WTC11 (cell line): ENCODE data around the gene MRTFB. TPM values are rescaled to one million over a fixed set of nuclear protein-coding genes. Genes with fewer than 3 reads are reported as not detected.

Experiments
- ATAC-seq: fragments of 200-7000 bp; cut with Tn5 transposase; 2 replicates; pipeline ENCODE4 v1.10.0; 2021; ENCODE audit warnings: mild to moderate bottlenecking, moderate library complexity
- Bru-seq: library from RNA; stranded (reverse); fragments of 400-500 nt; gene quantifications from one replicate; lab custom pipeline; 2021; lab: Mats Ljungman, UMichigan
- CTCF ChIA-PET: fragments of 300-600 bp; sonication (Branson Sonifier 250); formaldehyde crosslinking; loops from one replicate; lab custom pipeline; 2021; ENCODE audit warnings: antibody characterized with exemption; lab: Charles Lee
- POLR2A ChIA-PET: fragments of 350-600 bp; sonication (Branson Sonifier 250); formaldehyde crosslinking; loops from one replicate; lab custom pipeline; 2021; ENCODE audit warnings: antibody characterized with exemption; lab: Charles Lee
- DNase-seq: peaks from one replicate; pipeline ENCODE4 v3.0.0; 2021; ENCODE audit warnings: low spot score
- H3K27ac Mint-ChIP-seq: 2 replicates; pipeline ENCODE4 v1.8.0; 2021; ENCODE audit warnings: mixed read lengths
- H3K27me3 Mint-ChIP-seq: 2 replicates; pipeline ENCODE4 v1.8.0; 2021; ENCODE audit warnings: low read depth, mild to moderate bottlenecking, moderate library complexity, mixed read lengths
- H3K36me3 Mint-ChIP-seq: 2 replicates; pipeline ENCODE4 v1.8.0; 2021; ENCODE audit warnings: mixed read lengths
- H3K4me1 Mint-ChIP-seq: 2 replicates; pipeline ENCODE4 v1.8.0; 2022; ENCODE audit warnings: mixed read lengths
- H3K4me3 Mint-ChIP-seq: 2 replicates; pipeline ENCODE4 v1.8.0; 2021; ENCODE audit warnings: mild to moderate bottlenecking, moderate library complexity, mixed read lengths
- H3K9me3 Mint-ChIP-seq: 2 replicates; pipeline ENCODE4 v1.8.0; 2021; ENCODE audit warnings: mixed read lengths
- CDX4 ChIP-seq: fragments of 250-450 bp; sonication (Bioruptor Pico); IDR thresholded peaks from 2 replicates; pipeline ENCODE4 v1.9.0; 2021; ENCODE audit warnings: moderate library complexity, mild to moderate bottlenecking, inconsistent platforms, borderline replicate concordance
- CREM ChIP-seq: sonication (generic); formaldehyde crosslinking; IDR thresholded peaks from 2 replicates; pipeline ENCODE4 v1.8.1; 2022; ENCODE audit warnings: mild to moderate bottlenecking, missing genetic modification reagents, moderate library complexity
- ETV6 ChIP-seq: sonication (generic); formaldehyde crosslinking; IDR thresholded peaks from 2 replicates; pipeline ENCODE4 v1.8.1; 2022; ENCODE audit warnings: mild to moderate bottlenecking, missing genetic modification reagents
- FOXJ3 ChIP-seq: sonication (generic); formaldehyde crosslinking; IDR thresholded peaks from 2 replicates; pipeline ENCODE4 v1.9.0; 2021; ENCODE audit warnings: missing genetic modification reagents, mild to moderate bottlenecking, borderline replicate concordance
- JUN ChIP-seq: sonication (generic); formaldehyde crosslinking; IDR thresholded peaks from 2 replicates; pipeline ENCODE4 v1.8.0; 2023; ENCODE audit warnings: mild to moderate bottlenecking, missing genetic modification reagents
- NFATC4 ChIP-seq: fragments of 250-450 bp; sonication (Bioruptor Pico); IDR thresholded peaks from 2 replicates; pipeline ENCODE4 v1.9.0; 2021; ENCODE audit warnings: mild to moderate bottlenecking
- RORB ChIP-seq: fragments of 250-450 bp; sonication (Bioruptor Pico); IDR thresholded peaks from 2 replicates; pipeline ENCODE4 v1.9.0; 2021; ENCODE audit warnings: mild to moderate bottlenecking
- ZBTB21 ChIP-seq: sonication (generic); formaldehyde crosslinking; IDR thresholded peaks from 2 replicates; pipeline ENCODE4 v1.8.1; 2023; ENCODE audit warnings: mild to moderate bottlenecking, missing genetic modification reagents, borderline replicate concordance
- ZNF263 ChIP-seq: sonication (generic); formaldehyde crosslinking; IDR thresholded peaks from 2 replicates; pipeline ENCODE4 v1.8.1; 2022; ENCODE audit warnings: low read depth, mild to moderate bottlenecking, moderate library complexity, missing genetic modification reagents
- ZNF532 ChIP-seq: fragments of 250-450 bp; sonication (Bioruptor Pico); IDR thresholded peaks from 2 replicates; pipeline ENCODE4 v1.9.0; 2021; ENCODE audit warnings: mild to moderate bottlenecking, borderline replicate concordance
- long read RNA-seq, 3 experiments: library from RNA in 1 of 3; library from capped mRNA in 1 of 3; library from polyadenylated mRNA in 1 of 3; unstranded in 2 of 3; stranded (forward) in 1 of 3; transcript quantifications; one replicate each; pipeline ENCODE4 v2.0.0, GENCODE V29; 2021
- total RNA-seq: library from RNA; stranded (reverse); gene quantifications from 3 replicates; pipeline ENCODE4 v1.2.3, GENCODE V29; 2021
- TF ChIP-seq, protein P1 (sequence below): sonication (generic); formaldehyde crosslinking; IDR thresholded peaks from 2 replicates; pipeline ENCODE4 v1.8.0; 2023; ENCODE audit warnings: missing genetic modification reagents, mild to moderate bottlenecking, borderline replicate concordance
- TF ChIP-seq, protein P2 (sequence below): sonication (generic); formaldehyde crosslinking; IDR thresholded peaks from 2 replicates; pipeline ENCODE4 v1.8.1; 2023; ENCODE audit warnings: mild to moderate bottlenecking, missing genetic modification reagents, moderate library complexity
- TF ChIP-seq, protein P3 (sequence below): sonication (generic); formaldehyde crosslinking; IDR thresholded peaks from 2 replicates; pipeline ENCODE4 v1.8.0; 2023; ENCODE audit warnings: mild to moderate bottlenecking, missing genetic modification reagents
- TF ChIP-seq, protein P4 (sequence below): fragments of 250-450 bp; sonication (Bioruptor Pico); conservative IDR thresholded peaks from 2 replicates; pipeline ENCODE4 v1.9.0; 2021; ENCODE audit warnings: mild to moderate bottlenecking

The MRTFB gene, protein sequence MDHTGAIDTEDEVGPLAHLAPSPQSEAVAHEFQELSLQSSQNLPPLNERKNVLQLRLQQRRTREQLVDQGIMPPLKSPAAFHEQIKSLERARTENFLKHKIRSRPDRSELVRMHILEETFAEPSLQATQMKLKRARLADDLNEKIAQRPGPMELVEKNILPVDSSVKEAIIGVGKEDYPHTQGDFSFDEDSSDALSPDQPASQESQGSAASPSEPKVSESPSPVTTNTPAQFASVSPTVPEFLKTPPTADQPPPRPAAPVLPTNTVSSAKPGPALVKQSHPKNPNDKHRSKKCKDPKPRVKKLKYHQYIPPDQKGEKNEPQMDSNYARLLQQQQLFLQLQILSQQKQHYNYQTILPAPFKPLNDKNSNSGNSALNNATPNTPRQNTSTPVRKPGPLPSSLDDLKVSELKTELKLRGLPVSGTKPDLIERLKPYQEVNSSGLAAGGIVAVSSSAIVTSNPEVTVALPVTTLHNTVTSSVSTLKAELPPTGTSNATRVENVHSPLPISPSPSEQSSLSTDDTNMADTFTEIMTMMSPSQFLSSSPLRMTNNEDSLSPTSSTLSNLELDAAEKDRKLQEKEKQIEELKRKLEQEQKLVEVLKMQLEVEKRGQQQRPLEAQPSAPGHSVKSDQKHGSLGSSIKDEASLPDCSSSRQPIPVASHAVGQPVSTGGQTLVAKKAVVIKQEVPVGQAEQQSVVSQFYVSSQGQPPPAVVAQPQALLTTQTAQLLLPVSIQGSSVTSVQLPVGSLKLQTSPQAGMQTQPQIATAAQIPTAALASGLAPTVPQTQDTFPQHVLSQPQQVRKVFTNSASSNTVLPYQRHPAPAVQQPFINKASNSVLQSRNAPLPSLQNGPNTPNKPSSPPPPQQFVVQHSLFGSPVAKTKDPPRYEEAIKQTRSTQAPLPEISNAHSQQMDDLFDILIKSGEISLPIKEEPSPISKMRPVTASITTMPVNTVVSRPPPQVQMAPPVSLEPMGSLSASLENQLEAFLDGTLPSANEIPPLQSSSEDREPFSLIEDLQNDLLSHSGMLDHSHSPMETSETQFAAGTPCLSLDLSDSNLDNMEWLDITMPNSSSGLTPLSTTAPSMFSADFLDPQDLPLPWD
- total RNA-seq (27.7 to 30.8 TPM (median 30.0 TPM) in 3 replicates), Bru-seq, nascent RNA (percentile 85 among the genes with signal in this experiment)
- long read RNA-seq, experiment 1, full-length matches to known transcripts, result 7 of 49 reads
- long read RNA-seq, experiment 1, partial matches to known transcripts, result 6 of 49 reads
- long read RNA-seq, experiment 1, other reads (novel, unspliced or antisense), result 36 of 49 reads
- long read RNA-seq, experiment 2, full-length matches to known transcripts, result 1 of 21 reads
- long read RNA-seq, experiment 2, partial matches to known transcripts, result 1 of 21 reads
- long read RNA-seq, experiment 2, other reads (novel, unspliced or antisense), result 19 of 21 reads
- long read RNA-seq, experiment 3, partial matches to known transcripts, result 1 of 4 reads
- long read RNA-seq, experiment 3, other reads (novel, unspliced or antisense), result 2 of 4 reads

DNA sequence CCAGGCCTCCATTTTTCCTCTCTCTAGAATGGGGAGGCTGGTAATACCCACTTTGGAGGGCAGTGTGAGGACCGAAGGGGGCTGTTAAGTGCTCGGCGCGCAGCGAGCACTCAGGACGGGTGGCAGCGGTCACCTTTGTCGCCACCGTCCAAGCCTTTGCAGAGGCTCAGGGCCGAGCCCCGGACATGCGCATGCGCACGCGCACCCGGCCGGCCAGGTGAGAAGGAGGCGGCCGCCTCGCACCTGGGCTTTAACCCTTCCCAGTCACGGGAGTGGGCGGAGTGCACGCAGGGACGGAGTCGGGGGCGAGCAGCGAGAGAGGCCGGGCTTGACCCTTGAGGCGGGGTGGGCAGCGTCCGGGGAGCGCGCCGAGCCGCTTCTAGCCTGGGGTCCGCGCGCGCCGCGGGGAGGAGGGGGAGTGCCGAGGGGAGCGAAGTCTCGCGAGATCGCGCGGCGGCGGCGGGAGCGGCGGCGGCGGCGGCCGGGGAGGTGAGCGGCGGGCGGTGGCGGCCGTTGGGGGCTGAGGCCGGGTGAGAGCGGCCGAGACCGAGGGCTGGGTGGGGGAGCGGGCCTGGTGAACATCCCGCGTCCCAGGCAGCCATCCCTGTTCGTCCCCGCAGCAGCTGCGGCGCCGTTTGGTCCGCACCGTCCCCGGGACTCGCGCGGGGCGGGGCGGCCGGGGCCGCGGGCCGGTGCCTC, at the start of gene MRTFB:
Gene MRTFB (plus strand): TSS at position 443 of the 699 bp plus-strand sequence. CDS start 69,288 bp downstream, outside the sequence.
- peak; percentile 90 for ATAC-seq
- TF ChIP-seq, protein P1, sequence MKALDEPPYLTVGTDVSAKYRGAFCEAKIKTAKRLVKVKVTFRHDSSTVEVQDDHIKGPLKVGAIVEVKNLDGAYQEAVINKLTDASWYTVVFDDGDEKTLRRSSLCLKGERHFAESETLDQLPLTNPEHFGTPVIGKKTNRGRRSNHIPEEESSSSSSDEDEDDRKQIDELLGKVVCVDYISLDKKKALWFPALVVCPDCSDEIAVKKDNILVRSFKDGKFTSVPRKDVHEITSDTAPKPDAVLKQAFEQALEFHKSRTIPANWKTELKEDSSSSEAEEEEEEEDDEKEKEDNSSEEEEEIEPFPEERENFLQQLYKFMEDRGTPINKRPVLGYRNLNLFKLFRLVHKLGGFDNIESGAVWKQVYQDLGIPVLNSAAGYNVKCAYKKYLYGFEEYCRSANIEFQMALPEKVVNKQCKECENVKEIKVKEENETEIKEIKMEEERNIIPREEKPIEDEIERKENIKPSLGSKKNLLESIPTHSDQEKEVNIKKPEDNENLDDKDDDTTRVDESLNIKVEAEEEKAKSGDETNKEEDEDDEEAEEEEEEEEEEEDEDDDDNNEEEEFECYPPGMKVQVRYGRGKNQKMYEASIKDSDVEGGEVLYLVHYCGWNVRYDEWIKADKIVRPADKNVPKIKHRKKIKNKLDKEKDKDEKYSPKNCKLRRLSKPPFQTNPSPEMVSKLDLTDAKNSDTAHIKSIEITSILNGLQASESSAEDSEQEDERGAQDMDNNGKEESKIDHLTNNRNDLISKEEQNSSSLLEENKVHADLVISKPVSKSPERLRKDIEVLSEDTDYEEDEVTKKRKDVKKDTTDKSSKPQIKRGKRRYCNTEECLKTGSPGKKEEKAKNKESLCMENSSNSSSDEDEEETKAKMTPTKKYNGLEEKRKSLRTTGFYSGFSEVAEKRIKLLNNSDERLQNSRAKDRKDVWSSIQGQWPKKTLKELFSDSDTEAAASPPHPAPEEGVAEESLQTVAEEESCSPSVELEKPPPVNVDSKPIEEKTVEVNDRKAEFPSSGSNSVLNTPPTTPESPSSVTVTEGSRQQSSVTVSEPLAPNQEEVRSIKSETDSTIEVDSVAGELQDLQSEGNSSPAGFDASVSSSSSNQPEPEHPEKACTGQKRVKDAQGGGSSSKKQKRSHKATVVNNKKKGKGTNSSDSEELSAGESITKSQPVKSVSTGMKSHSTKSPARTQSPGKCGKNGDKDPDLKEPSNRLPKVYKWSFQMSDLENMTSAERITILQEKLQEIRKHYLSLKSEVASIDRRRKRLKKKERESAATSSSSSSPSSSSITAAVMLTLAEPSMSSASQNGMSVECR, result no peak; the same call in 1 of the 2 replicates
- no peak for TF ChIP-seq FOXJ3 (CRISPR knock-in tag)
- peak; percentile 76 for TF ChIP-seq CREM (CRISPR knock-in tag)
- no peak for TF ChIP-seq CDX4 (CRISPR knock-in tag)
- TF ChIP-seq, protein P2, sequence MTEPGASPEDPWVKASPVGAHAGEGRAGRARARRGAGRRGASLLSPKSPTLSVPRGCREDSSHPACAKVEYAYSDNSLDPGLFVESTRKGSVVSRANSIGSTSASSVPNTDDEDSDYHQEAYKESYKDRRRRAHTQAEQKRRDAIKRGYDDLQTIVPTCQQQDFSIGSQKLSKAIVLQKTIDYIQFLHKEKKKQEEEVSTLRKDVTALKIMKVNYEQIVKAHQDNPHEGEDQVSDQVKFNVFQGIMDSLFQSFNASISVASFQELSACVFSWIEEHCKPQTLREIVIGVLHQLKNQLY (CRISPR knock-in tag), result no peak
- peak; percentile 86 for TF ChIP-seq ETV6 (CRISPR knock-in tag)
- TF ChIP-seq, protein P3, sequence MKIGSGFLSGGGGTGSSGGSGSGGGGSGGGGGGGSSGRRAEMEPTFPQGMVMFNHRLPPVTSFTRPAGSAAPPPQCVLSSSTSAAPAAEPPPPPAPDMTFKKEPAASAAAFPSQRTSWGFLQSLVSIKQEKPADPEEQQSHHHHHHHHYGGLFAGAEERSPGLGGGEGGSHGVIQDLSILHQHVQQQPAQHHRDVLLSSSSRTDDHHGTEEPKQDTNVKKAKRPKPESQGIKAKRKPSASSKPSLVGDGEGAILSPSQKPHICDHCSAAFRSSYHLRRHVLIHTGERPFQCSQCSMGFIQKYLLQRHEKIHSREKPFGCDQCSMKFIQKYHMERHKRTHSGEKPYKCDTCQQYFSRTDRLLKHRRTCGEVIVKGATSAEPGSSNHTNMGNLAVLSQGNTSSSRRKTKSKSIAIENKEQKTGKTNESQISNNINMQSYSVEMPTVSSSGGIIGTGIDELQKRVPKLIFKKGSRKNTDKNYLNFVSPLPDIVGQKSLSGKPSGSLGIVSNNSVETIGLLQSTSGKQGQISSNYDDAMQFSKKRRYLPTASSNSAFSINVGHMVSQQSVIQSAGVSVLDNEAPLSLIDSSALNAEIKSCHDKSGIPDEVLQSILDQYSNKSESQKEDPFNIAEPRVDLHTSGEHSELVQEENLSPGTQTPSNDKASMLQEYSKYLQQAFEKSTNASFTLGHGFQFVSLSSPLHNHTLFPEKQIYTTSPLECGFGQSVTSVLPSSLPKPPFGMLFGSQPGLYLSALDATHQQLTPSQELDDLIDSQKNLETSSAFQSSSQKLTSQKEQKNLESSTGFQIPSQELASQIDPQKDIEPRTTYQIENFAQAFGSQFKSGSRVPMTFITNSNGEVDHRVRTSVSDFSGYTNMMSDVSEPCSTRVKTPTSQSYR, result no peak
- no peak for TF ChIP-seq ZNF532 (CRISPR knock-in tag)
- TF ChIP-seq, protein P4, sequence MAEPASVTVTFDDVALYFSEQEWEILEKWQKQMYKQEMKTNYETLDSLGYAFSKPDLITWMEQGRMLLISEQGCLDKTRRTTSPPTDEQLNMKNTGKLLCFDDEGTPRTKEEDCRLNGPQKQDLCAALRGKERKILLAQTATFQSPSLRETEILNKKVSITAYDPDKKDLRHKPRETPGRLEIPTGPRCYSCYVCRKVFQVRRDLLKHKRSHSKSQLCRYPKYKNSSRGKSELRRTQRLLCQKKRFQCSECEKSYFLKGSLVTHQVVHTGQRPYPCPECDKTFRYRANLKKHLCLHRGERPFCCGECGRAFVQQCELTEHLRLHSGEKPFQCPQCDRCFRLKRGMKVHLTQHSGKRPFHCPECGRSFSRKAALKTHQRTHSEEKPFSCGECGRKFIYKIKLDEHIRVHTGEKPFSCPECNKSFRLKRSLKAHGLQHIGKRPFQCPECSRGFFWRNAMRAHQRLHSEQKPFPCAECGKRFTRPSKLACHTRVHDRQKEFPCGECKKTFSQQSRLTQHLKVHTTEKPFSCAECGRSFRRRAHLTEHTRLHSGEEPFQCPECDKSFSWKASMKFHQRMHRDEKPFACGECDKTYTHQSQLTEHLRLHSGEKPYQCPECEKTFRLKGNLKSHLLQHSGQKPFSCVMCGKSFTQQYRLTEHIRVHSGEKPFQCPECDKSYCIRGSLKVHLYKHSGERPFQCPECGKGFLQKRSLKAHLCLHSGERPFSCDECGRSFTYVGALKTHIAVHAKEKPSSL (CRISPR knock-in tag), result no peak
- no peak for TF ChIP-seq NFATC4
- TF ChIP-seq RORB (CRISPR knock-in tag), result no peak
- no peak for TF ChIP-seq ZNF263
- TF ChIP-seq JUN, result no peak
- TF ChIP-seq ZBTB21 (CRISPR knock-in tag), result peak; percentile 22; the same call in 1 of the 2 replicates

More for the DNA sequence above, at the start of gene MRTFB:
- POLR2A ChIA-PET, result no interaction called here
- no peaks in the 10 kb centered on the region for H3K36me3 Mint-ChIP-seq
- peak within 1 kb of the TSS; percentile 88 for H3K4me3 Mint-ChIP-seq
- DNase-seq, result peak; percentile 92
- no peaks in the 10 kb centered on the region for H3K9me3 Mint-ChIP-seq
- H3K27ac Mint-ChIP-seq, result peak within 1 kb of the TSS; percentile 92
- CTCF ChIA-PET, result interaction anchor here (1.5 kb wide), 1 partner anchor 151 kb away, joined by 5 read pairs; the partner anchor contains the start of gene ERCC4
- no peaks in the 10 kb centered on the region for H3K27me3 Mint-ChIP-seq
- peaks cover 18% of the 10 kb centered on the region for H3K4me1 Mint-ChIP-seq
